IMR-90 (cell line): ENCODE data around the gene ERCC1. TPM values are rescaled to one million over a fixed set of nuclear protein-coding genes. Genes with fewer than 3 reads are reported as not detected.

Experiments
- ATAC-seq: fragments of 200-7000 bp; cut with Tn5 transposase; 2 replicates; pipeline ENCODE4 v1.9.1; 2020; ENCODE audit warnings: low read depth, mild to moderate bottlenecking, moderate library complexity
- BruUV-seq: library from RNA; stranded (reverse); fragments of 400-500 nt; replicated peaks from 2 replicates; lab custom pipeline; 2021; lab: Mats Ljungman, UMichigan
- CTCF ChIA-PET: fragments of 300-600 bp; formaldehyde crosslinking; extraction: SDS; loops from one replicate; lab custom pipeline; 2021; ENCODE audit warnings: antibody characterized with exemption; lab: Yijun Ruan, JAX
- POLR2A ChIA-PET: fragments of 300-600 bp; sonication (Branson Sonifier 250); formaldehyde crosslinking; loops from one replicate; lab custom pipeline; 2022; ENCODE audit warnings: antibody characterized with exemption; ENCODE audit not compliant: unreplicated experiment; lab: Charles Lee
- DNase-seq: peaks from one replicate; pipeline ENCODE4 v3.0.0; 2013
- H2AFZ ChIP-seq: replicated peaks from 2 replicates; pipeline ENCODE3; 2013; ENCODE audit warnings: low read length, mild to moderate bottlenecking; ENCODE audit not compliant: poor library complexity
- H2AK5ac ChIP-seq: 2 replicates; pipeline ENCODE4 v1.6.1; 2013; ENCODE audit warnings: low read depth, low read length, inconsistent platforms
- H2AK9ac ChIP-seq: replicated peaks from 2 replicates; pipeline ENCODE3; 2013; ENCODE audit warnings: mild to moderate bottlenecking, low read depth, low read length, moderate library complexity; ENCODE audit not compliant: poor library complexity
- H2BK120ac ChIP-seq: 2 replicates; pipeline ENCODE4 v1.6.1; 2013; ENCODE audit warnings: low read depth, low read length, inconsistent platforms
- H2BK15ac ChIP-seq: 3 replicates; pipeline ENCODE4 v1.6.1; 2013; ENCODE audit warnings: low read depth, low read length, inconsistent platforms
- H2BK20ac ChIP-seq: 2 replicates; pipeline ENCODE4 v1.6.1; 2013; ENCODE audit warnings: low read depth, mild to moderate bottlenecking, inconsistent platforms, low read length, moderate library complexity
- H2BK5ac ChIP-seq: 2 replicates; pipeline ENCODE4 v1.6.1; 2013; ENCODE audit warnings: mild to moderate bottlenecking, low read depth, low read length, inconsistent platforms; ENCODE audit not compliant: poor library complexity, severe bottlenecking
- H3K14ac ChIP-seq: replicated peaks from 2 replicates; pipeline ENCODE4 v1.6.1; 2013; ENCODE audit warnings: low read depth, low read length, inconsistent platforms
- H3K18ac ChIP-seq: 2 replicates; pipeline ENCODE4 v1.6.1; 2013; ENCODE audit warnings: low read depth, low read length, control low read depth
- H3K23ac ChIP-seq: 2 replicates; pipeline ENCODE4 v1.6.1; 2013; ENCODE audit warnings: low read depth, low read length, inconsistent platforms
- H3K27ac ChIP-seq: 2 replicates; pipeline ENCODE4 v1.5.1; 2013; ENCODE audit warnings: mild to moderate bottlenecking, control low read depth, low read length; ENCODE audit not compliant: insufficient read depth
- H3K27me3 ChIP-seq: 2 replicates; pipeline ENCODE4 v1.6.1; 2013; ENCODE audit warnings: low read length; ENCODE audit not compliant: control insufficient read depth, insufficient read depth
- H3K36me3 ChIP-seq: 2 replicates; pipeline ENCODE4 v1.6.1; 2013; ENCODE audit warnings: low read length, mixed read lengths; ENCODE audit not compliant: control insufficient read depth, insufficient read depth
- H3K4ac ChIP-seq: 2 replicates; pipeline ENCODE4 v1.6.1; 2013; ENCODE audit warnings: low read depth, low read length, inconsistent platforms
- H3K4me1 ChIP-seq: 2 replicates; pipeline ENCODE4 v1.6.1; 2013; ENCODE audit warnings: low read length, mixed read lengths; ENCODE audit not compliant: control insufficient read depth, insufficient read depth
- H3K4me2 ChIP-seq: 2 replicates; pipeline ENCODE4 v1.6.1; 2013; ENCODE audit warnings: low read depth, mild to moderate bottlenecking, control low read depth, low read length, moderate library complexity
- H3K4me3 ChIP-seq: 2 replicates; pipeline ENCODE4 v1.5.1; 2013; ENCODE audit warnings: low read depth, mild to moderate bottlenecking, control low read depth, low read length, moderate library complexity; ENCODE audit not compliant: insufficient read depth
- H3K56ac ChIP-seq: 2 replicates; pipeline ENCODE4 v1.6.1; 2013; ENCODE audit warnings: low read length, inconsistent platforms; ENCODE audit not compliant: insufficient read depth; ENCODE audit errors: extremely low read depth
- H3K79me1 ChIP-seq, 2 experiments: 2 replicates each; pipeline ENCODE4 v1.6.1; 2013; ENCODE audit warnings: low read length in 2 of 2, inconsistent platforms in 1 of 2, low read depth in 1 of 2
- H3K9ac ChIP-seq: 2 replicates; pipeline ENCODE4 v1.6.1; 2013; ENCODE audit warnings: low read depth, low read length, control low read depth
- H3K9me1 ChIP-seq: 2 replicates; pipeline ENCODE4 v1.6.1; 2013; ENCODE audit warnings: low read length, inconsistent platforms; ENCODE audit not compliant: insufficient read depth
- H3K9me3 ChIP-seq: 2 replicates; pipeline ENCODE4 v1.6.1; 2013; ENCODE audit warnings: low read length; ENCODE audit not compliant: control insufficient read depth, insufficient read depth
- H4K20me1 ChIP-seq: 2 replicates; pipeline ENCODE4 v1.6.1; 2013; ENCODE audit warnings: low read length, inconsistent platforms; ENCODE audit not compliant: insufficient read depth
- H4K5ac ChIP-seq: 2 replicates; pipeline ENCODE4 v1.6.1; 2013; ENCODE audit warnings: mild to moderate bottlenecking, low read depth, low read length, control low read depth
- H4K8ac ChIP-seq, 2 experiments: 2 replicates each; pipeline ENCODE4 v1.6.1; 2013; ENCODE audit warnings: low read depth in 2 of 2, low read length in 2 of 2, control low read depth in 1 of 2, inconsistent platforms in 1 of 2
- H4K91ac ChIP-seq: 2 replicates; pipeline ENCODE4 v1.6.1; 2013; ENCODE audit warnings: low read depth, low read length, inconsistent platforms; ENCODE audit not compliant: insufficient read depth
- SMC3 ChIP-seq: fragments of 150-350 bp; IDR thresholded peaks from 2 replicates; pipeline ENCODE4 v1.6.1; 2016; ENCODE audit warnings: low read depth, mild to moderate bottlenecking, antibody characterized with exemption, low read length, moderate library complexity
- WGBS, 2 experiments: methylation state at CpG; one replicate each; pipeline versions ENCODE4 v1.1.5 to v1.1.7; 2013; ENCODE audit warnings: missing lambda C conversion rate in 2 of 2; ENCODE audit not compliant: insufficient read length in 1 of 2; ENCODE audit errors: extremely low coverage in 2 of 2; 5-methylcytosine and 5-hydroxymethylcytosine counted together
- dilution Hi-C: fragments of 300-500 bp; cut with HindIII; formaldehyde crosslinking; loops from one replicate; pipeline ENCODE4 v1.14.3; 2018; ENCODE audit warnings: low sequenced_read_pairs; ENCODE audit not compliant: unreplicated experiment
- in situ Hi-C: fragments of 300-500 bp; cut with MboI; formaldehyde crosslinking; loops from 3 replicates; pipeline ENCODE4 v1.14.3; 2019; ENCODE audit warnings: low sequenced_read_pairs, inconsistent platforms, mixed read lengths
- intact Hi-C: fragments of 100-400 bp; cut with micrococcal nuclease; formaldehyde crosslinking; loops from 2 replicates; pipeline ENCODE4 v1.10.0; 2022
- polyA plus RNA-seq, 3 experiments: library from polyadenylated mRNA; depleted of rRNA; stranded (reverse); fragments of >200 nt; gene quantifications; 2 replicates each; pipeline ENCODE4 v1.2.3, GENCODE V29; 2012; ENCODE audit warnings: low replicate concordance in 1 of 3
- total RNA-seq: library from RNA; depleted of rRNA; stranded (reverse); fragments of >200 nt; gene quantifications from 2 replicates; pipeline ENCODE4 v1.2.3, GENCODE V29; 2012

Gene ERCC1
- total and polyA plus RNA-seq, 2 of the 4 experiments (the other 2 are of a cell fraction), result 84.2 to 132 TPM

GRCh38 chr19:45385392-45386221 is 38.1 kb downstream of the ERCC1 start:
- no peaks in the 10 kb centered on the region for H3K27me3 ChIP-seq
- 16% methylated on average over 43 of the region's 75 CpGs; no CpG with 5 or more reads in 1 of the 2 experiments for whole genome bisulfite sequencing, 2 experiments
- H4K20me1 ChIP-seq, result no peaks in the 10 kb centered on the region
- ChIA-PET POLR2A (no interaction called here), CTCF (no interaction called here)
- no peak for TF ChIP-seq SMC3
- no peak overlapping the region for H3K9ac ChIP-seq
- no peak overlapping the region for H3K23ac ChIP-seq
- 0 out of 2 replicates have a peak, but pooled peaks cover 4% of the 10 kb centered on the region for H3K9me1 ChIP-seq
- H2BK5ac ChIP-seq, result no peak overlapping the region
- no peak overlapping the region for H4K5ac ChIP-seq
- H2AFZ ChIP-seq, result peak overlapping the region; percentile 78
- no peak overlapping the region for H3K4me3 ChIP-seq
- no peak overlapping the region for H2AK9ac ChIP-seq
- no peak overlapping the region for H2BK20ac ChIP-seq
- H3K56ac ChIP-seq, result no peak overlapping the region
- DNase-seq (no peak), ATAC-seq (peak; percentile 35; the same call in 1 of the 2 replicates)
- H3K36me3 ChIP-seq, result no peaks in the 10 kb centered on the region; the same call in 1 of the 2 replicates
- H3K4me1 ChIP-seq, result peaks cover 5% of the 10 kb centered on the region
- dilution Hi-C loops, result no loop called here
- intact Hi-C loops, result no loop called here
- H2AK5ac ChIP-seq, result peak overlapping the region; percentile 73; the same call in 1 of the 2 replicates
- H3K9me3 ChIP-seq, result no peaks in the 10 kb centered on the region
- H3K79me1 ChIP-seq, result no peaks in the 10 kb centered on the region
- H2BK15ac ChIP-seq, result no peak overlapping the region
- H3K27ac ChIP-seq, result no peak overlapping the region
- in situ Hi-C loops, result no loop called here
- no peak overlapping the region for H4K8ac ChIP-seq
- H3K18ac ChIP-seq, result no peak overlapping the region
- peak overlapping the region; percentile 31; the same call in 1 of the 2 replicates for H3K4me2 ChIP-seq
- H2BK120ac ChIP-seq, result no peak overlapping the region
- H4K91ac ChIP-seq, result no peak overlapping the region
- H3K4ac ChIP-seq, result no peak overlapping the region
- 0 out of 2 replicates have a peak overlapping the region, but pooled peaks have one; percentile 23 for H3K14ac ChIP-seq
- BruUV-seq, result no TSS peak
